Measurements from ENCODE around the gene TNNI3. TPM values are rescaled to one million over a fixed set of nuclear protein-coding genes. Genes with fewer than 3 reads are reported as not detected.

TNNI3 gene
- total RNA-seq, 1 donor from 2014 or later = 6.0 TPM

GRCh38 chr19:55197528-55197927 lies 40.0 kb upstream of the TNNI3 start:
- no peak for DNase-seq (ENCODE audit: low spot score, unreplicated experiment)
- Mint-ChIP-seq H3K27me3 (peaks cover 42% of the 10 kb centered on the region), H3K4me3 (ENCODE audit: low read depth) (no peak overlapping the region), H3K36me3 (ENCODE audit: insufficient read depth) (no peaks in the 10 kb centered on the region), H3K9me3 (ENCODE audit: low read depth) (no peaks in the 10 kb centered on the region), H3K4me1 (ENCODE audit: low read depth) (no peaks in the 10 kb centered on the region), H3K27ac (no peak overlapping the region)
- TF ChIP-seq, protein P1, sequence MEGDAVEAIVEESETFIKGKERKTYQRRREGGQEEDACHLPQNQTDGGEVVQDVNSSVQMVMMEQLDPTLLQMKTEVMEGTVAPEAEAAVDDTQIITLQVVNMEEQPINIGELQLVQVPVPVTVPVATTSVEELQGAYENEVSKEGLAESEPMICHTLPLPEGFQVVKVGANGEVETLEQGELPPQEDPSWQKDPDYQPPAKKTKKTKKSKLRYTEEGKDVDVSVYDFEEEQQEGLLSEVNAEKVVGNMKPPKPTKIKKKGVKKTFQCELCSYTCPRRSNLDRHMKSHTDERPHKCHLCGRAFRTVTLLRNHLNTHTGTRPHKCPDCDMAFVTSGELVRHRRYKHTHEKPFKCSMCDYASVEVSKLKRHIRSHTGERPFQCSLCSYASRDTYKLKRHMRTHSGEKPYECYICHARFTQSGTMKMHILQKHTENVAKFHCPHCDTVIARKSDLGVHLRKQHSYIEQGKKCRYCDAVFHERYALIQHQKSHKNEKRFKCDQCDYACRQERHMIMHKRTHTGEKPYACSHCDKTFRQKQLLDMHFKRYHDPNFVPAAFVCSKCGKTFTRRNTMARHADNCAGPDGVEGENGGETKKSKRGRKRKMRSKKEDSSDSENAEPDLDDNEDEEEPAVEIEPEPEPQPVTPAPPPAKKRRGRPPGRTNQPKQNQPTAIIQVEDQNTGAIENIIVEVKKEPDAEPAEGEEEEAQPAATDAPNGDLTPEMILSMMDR (IDR thresholded peaks at IDR 0.05; ENCODE audit: unreplicated experiment) = no peak

- no peaks in the 10 kb centered on the region for H3K9me3 Mint-ChIP-seq (ENCODE audit: low read depth)
- no peak overlapping the region for H3K27ac Mint-ChIP-seq
- H3K27me3 Mint-ChIP-seq = peaks cover 39% of the 10 kb centered on the region
- H3K36me3 Mint-ChIP-seq (ENCODE audit: insufficient read depth) = no peaks in the 10 kb centered on the region
- no peak overlapping the region for H3K4me3 Mint-ChIP-seq (ENCODE audit: low read depth)
- H3K4me1 Mint-ChIP-seq (ENCODE audit: low read depth) = no peaks in the 10 kb centered on the region
- DNase-seq (ENCODE audit: low spot score, unreplicated experiment) = no peak
- TF ChIP-seq, protein P1 (IDR thresholded peaks at IDR 0.05; ENCODE audit: unreplicated experiment) = no peak
These were observed 39.3 kb upstream of the TNNI3 start for GRCh38 chr19:55196803-55197202.

- no peak overlapping the region for H3K4me3 Mint-ChIP-seq (ENCODE audit: low read depth)
These were observed 35.9 kb upstream of the TNNI3 start for GRCh38 chr19:55193481-55193880.

GRCh38 chr19:55189403-55189835 lies 31.9 kb upstream of the TNNI3 start:
- Mint-ChIP-seq H3K27ac (no peak overlapping the region), H3K36me3 (ENCODE audit: insufficient read depth) (no peaks in the 10 kb centered on the region), H3K9me3 (ENCODE audit: low read depth) (no peaks in the 10 kb centered on the region), H3K4me1 (ENCODE audit: low read depth) (no peaks in the 10 kb centered on the region), H3K27me3 (peaks cover 56% of the 10 kb centered on the region), H3K4me3 (ENCODE audit: low read depth) (no peak overlapping the region)
- TF ChIP-seq, protein P1 (IDR thresholded peaks at IDR 0.05; ENCODE audit: unreplicated experiment) = no peak
- DNase-seq (ENCODE audit: low spot score, unreplicated experiment) = no peak

More at GRCh38 chr19:55193481-55193880, 35.9 kb upstream of the TNNI3 start:
- H3K4me1 Mint-ChIP-seq (ENCODE audit: low read depth) = no peaks in the 10 kb centered on the region
- no peaks in the 10 kb centered on the region for H3K9me3 Mint-ChIP-seq (ENCODE audit: low read depth)
- H3K27me3 Mint-ChIP-seq = peaks cover 39% of the 10 kb centered on the region
- DNase-seq (ENCODE audit: low spot score, unreplicated experiment) = no peak
- TF ChIP-seq, protein P1 (IDR thresholded peaks at IDR 0.05; ENCODE audit: unreplicated experiment) = no peak
- H3K36me3 Mint-ChIP-seq (ENCODE audit: insufficient read depth) = no peaks in the 10 kb centered on the region
- H3K27ac Mint-ChIP-seq = no peak overlapping the region

- H3K27me3 Mint-ChIP-seq = peaks cover 55% of the 10 kb centered on the region
- TF ChIP-seq, protein P1 (IDR thresholded peaks at IDR 0.05; ENCODE audit: unreplicated experiment) = no peak
- H3K27ac Mint-ChIP-seq = no peak overlapping the region
- H3K36me3 Mint-ChIP-seq (ENCODE audit: insufficient read depth) = no peaks in the 10 kb centered on the region
- no peak overlapping the region for H3K4me3 Mint-ChIP-seq (ENCODE audit: low read depth)
- H3K4me1 Mint-ChIP-seq (ENCODE audit: low read depth) = no peaks in the 10 kb centered on the region
- no peak for DNase-seq (ENCODE audit: low spot score, unreplicated experiment)
- H3K9me3 Mint-ChIP-seq (ENCODE audit: low read depth) = no peaks in the 10 kb centered on the region
These were observed 31.1 kb upstream of the TNNI3 start for GRCh38 chr19:55188625-55189024.
